Hematopoietic multipotent progenitor cell treated with erythropoietin and hydrocortisone succinate and interleukin-3 and kit ligand, for 6 days (in vitro differentiated cells): Measurements from ENCODE around the gene TGFB2.
"Not testable (repeated sequence)": the region's sequence is repeated elsewhere in the genome, so short reads cannot be mapped to it uniquely, and the experiment has no call there.

Source experiments
- DNase-seq: peaks from one replicate; pipeline ENCODE4 v3.0.0-alpha.2; 2015

TGFB2 gene

GRCh38 chr1:218344814-218345672, at the start of gene TGFB2:
TGFB2 (plus strand) TSS chr1:218345336; CDS start chr1:218346702, 1,366 bp downstream.
- DNase-seq: peak; percentile 67

GRCh38 chr1:218296162-218296561, 49.0 kb upstream of the TGFB2 start:
- no peak for DNase-seq

DNA sequence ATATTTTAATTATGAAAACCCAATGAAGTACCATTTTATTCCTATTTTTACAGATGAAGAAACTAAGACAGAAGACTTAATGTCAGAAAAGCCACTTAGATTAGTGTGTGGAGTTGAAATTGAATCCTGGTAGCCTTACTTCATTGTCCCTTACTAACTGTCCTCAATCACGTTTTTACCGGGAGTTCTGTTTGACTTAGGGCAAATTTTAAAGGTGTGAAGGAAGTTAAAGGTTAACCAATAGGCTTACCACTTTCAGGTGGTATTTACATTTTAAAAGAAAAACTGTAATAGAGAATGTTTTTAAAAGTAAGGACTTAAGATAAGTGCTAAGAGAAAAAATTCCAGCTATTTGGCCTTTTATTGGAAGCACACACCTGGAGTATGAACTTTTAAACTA, 47.7 kb upstream of the TGFB2 start:
- DNase-seq: no peak

- no peak for DNase-seq
Observed at GRCh38 chr1:218297867-218298266, 47.3 kb upstream of the TGFB2 start.

- peak; percentile 26 for DNase-seq
Observed at GRCh38 chr1:218298398-218298797, 46.7 kb upstream of the TGFB2 start.

DNA sequence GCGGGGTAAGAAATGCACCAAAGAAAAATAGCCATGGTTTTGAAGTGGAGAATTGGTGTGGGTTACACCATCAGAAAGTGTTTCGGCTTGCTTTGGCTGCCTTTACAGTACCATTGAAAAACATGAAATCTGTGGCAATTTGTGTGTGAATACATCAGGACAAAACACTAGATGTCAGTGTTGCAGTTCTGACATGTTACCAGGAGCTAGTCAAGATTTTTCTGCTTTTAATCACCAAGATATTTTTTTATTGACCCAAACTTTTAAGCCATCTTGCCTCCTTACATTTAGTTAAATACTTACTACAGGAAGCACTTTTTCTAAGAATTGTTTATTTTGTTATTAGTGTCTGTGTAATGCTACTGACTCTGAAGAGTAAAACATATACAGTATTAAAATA, 45.7 kb upstream of the TGFB2 start:
- peak; percentile 80 for DNase-seq

DNA sequence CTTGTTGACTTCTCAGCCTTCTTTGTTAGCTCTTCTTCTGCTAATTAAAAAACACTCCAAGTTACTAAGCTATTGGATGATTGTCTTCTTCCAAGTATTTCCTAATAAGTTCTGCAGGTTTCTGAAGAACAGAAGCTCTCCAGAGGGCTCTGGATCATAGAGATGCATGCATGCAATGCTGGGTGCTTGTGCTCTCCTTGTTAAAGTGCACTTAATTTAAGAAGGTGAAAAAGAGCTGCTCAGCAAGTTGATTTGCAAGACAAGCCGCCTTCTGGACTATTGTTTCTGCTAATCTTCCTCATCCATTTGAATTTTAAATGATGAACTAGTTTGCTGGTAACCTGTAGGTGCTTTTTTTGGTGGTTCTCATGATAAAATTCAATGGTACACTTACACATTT, 43.9 kb upstream of the TGFB2 start:
- no peak for DNase-seq

DNA sequence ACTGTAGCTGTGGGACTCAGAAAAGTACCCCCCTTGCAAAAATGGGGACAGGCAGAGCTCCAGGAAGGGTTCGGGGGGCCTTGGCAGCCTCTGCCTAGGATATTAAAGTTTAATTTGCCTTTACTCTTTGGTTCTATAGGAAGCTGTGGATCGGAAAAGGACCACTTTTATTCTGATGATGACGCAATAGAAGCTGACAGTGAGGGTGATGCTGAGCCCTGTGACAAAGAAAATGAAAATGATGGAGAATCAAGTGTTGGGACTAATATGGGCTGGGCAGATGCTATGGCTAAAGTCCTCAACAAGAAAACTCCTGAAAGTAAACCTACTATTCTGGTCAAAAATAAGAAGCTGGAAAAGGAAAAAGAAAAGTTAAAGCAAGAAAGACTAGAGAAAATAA, 43.0 kb upstream of the TGFB2 start:
- no peak for DNase-seq

- peak; percentile 28 for DNase-seq
Observed at GRCh38 chr1:218303176-218303879, 41.8 kb upstream of the TGFB2 start.

DNA sequence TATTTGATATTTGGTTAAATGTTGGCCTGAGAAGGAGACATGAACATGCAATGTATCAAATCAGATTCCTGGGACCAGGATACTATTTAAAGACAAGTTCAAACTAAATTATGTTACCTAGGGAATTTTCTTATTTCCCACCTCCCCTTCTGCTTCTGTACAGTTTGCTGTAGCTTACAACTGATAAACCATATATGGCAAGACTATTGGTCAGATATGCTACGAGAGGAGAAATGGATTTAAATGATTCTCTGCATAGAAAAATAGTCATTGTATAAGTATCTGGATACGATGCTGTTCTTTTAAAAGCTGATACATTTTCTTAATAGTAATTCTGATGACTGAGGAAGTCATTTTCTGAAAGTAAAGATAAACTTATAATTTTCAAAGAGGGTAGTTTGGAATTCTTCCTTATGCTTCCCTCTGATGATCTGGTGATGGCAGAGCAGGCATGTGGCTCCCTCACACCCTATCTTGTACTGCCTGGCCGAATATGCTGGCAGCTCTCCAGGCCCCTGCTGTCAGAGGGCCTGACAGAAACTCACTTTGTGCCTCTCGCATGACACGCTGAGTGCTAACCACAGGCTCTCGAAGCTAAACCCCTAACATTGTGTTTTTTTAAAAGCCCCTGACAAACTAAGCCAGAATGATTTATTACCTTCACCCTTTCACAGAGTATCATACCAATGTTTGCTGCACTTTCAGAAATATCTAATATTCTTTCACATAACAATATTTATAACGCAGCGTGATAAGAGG, 40.7 kb upstream of the TGFB2 start:
- DNase-seq: peak; percentile 97

- DNase-seq: no peak
Observed at GRCh38 chr1:218305472-218306064, 39.6 kb upstream of the TGFB2 start.

- no peak for DNase-seq
Observed at GRCh38 chr1:218312509-218312908, 32.6 kb upstream of the TGFB2 start.

DNA sequence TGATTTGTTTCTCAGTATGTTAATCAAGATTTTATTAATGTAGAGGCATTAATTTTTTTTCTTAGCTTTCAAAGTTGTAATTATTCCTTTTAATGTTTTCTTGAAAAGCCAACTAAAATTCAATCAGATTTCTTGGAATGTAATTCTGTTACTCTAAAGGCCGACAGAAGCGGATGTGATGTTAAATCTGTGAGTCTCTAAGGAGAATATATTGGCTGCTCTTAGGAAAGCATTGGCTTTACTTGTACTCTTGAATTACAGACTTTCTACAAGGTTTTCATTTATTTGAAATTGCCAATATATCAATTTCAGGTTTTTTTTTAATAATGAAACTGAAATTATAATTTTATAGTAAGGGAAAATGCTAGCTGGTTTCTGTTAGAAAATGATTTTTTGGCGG, 30.8 kb upstream of the TGFB2 start:
- no peak for DNase-seq

- no peak for DNase-seq
Observed at GRCh38 chr1:218315638-218316037, 29.5 kb upstream of the TGFB2 start.

- DNase-seq: peak; percentile 40
Observed at GRCh38 chr1:218317061-218317460, 28.1 kb upstream of the TGFB2 start.

DNA sequence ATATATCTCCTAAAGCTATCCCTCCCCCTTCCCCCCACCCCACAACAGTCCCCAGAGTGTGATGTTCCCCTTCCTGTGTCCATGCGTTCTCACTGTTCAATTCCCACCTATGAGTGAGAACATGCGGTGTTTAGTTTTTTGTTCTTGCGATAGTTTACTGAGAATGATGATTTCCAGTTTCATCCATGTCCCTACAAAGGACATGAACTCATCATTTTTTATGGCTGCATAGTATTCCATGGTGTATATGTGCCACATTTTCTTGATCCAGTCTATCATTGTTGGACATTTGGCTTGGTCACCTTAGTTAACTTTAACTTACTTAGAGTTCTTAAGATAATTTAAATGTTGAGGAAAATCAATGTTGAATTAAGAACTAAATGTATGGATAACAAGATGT, 25.0 kb upstream of the TGFB2 start:
- DNase-seq: not testable (repeated sequence)

GRCh38 chr1:218322762-218323161, 22.4 kb upstream of the TGFB2 start:
- no peak for DNase-seq

GRCh38 chr1:218323568-218324225, 21.4 kb upstream of the TGFB2 start:
- no peak for DNase-seq

DNA sequence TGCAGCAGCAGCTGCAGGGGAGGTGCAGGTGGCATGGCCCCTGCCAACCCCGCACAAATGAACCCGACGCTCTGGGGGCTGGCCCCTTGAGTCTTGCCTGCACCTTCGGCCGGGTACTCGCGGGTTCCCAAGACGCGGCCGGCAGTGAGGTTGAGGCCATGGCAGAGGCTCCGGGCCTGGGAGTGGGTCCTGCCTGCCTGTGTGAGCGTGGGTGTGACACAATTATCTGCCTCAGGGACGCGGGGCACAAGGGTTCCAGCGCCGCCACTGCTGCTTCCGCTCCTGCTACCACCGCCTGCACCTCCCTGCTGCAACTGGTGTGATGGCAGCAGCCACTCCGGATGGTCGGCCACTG, 20.9 kb upstream of the TGFB2 start:
- DNase-seq: no peak

DNA sequence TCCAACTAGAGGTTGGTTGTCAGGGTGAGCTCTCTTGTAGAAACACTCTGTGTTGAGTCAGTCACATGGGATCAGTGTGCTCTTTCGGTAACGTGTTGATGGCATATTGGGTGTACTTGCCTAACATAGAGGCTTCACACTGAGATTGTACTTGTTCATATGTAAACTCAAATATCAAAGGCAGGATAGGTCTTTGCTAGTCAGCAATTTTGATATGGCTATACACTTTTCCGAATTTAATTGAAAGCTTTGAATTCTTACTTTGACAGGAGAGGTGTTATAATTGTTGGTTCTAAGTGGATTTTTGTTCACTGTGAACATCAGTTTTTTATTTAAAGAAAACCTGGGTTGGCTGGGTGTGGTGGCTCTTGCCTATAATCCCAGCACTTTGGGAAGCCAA, 16.4 kb upstream of the TGFB2 start:
- no peak for DNase-seq

DNA sequence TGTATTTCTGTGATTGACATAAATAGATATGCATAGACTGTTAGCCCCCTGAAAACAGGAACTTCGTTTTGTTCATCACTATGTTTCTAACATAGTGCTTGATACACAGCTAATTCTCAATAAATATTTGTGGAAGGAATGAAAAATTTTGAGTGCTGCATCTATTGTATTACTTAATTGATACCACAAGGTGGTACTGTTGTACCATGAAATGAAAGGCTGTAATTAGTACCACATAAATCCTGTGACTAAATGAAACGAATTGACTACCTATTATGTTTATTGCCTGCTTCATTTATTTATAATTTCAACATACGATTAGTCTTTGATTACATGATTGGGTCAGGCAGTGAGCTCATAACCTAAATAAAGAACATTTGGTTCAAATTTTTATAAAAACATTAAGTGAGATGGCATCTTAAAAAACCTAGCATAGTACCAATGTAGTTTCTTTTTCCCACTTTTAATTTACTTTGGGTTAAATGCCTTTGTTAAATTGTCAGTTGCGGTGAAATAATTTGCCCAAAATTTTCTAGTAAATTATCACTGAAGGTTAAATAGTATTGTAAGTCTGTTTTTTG, 15.0 kb upstream of the TGFB2 start:
- DNase-seq: peak; percentile 65

GRCh38 chr1:218332416-218332815, 12.7 kb upstream of the TGFB2 start:
- no peak for DNase-seq
